Gastrocnemius medialis (tissue), 4 donors: ENCODE data around the gene ADGRG1.

Experiments used
- CTCF ChIP-seq, 5 experiments: fragments of 450-650 bp in 3 of 5; fragments of 200-600 bp in 2 of 5; sonication (generic) in 2 of 5; IDR thresholded peaks in 4 of 5; conservative IDR thresholded peaks in 1 of 5; 1 replicate in 4 of 5; 2 replicates in 1 of 5; pipeline ENCODE4 v1.5.1; 2016 to 2019; ENCODE audit warnings: antibody characterized with exemption in 5 of 5, mild to moderate bottlenecking in 3 of 5, moderate library complexity in 3 of 5
- POLR2A ChIP-seq, 2 donors: fragments of 450-650 bp; IDR thresholded peaks; one replicate each; pipeline ENCODE4 v1.6.1; 2017; ENCODE audit warnings: antibody characterized with exemption in 2 of 2, mild to moderate bottlenecking in 2 of 2, moderate library complexity in 2 of 2

GRCh38 chr16:57579361-57579665 is 49.1 kb upstream of the ADGRG1 start:
- TF ChIP-seq POLR2A (IDR thresholded peaks at IDR 0.05) (no peak), CTCF (IDR thresholded peaks at IDR 0.05 in 4 of 5, conservative IDR thresholded peaks at IDR 0.05 in 1 of 5) (no peak)
